ENCODE results near the gene ERN2.
"Not testable (repeated sequence)": the region's sequence is repeated elsewhere in the genome, so short reads cannot be mapped to it uniquely, and the experiment has no call there.

ERN2 gene

DNA sequence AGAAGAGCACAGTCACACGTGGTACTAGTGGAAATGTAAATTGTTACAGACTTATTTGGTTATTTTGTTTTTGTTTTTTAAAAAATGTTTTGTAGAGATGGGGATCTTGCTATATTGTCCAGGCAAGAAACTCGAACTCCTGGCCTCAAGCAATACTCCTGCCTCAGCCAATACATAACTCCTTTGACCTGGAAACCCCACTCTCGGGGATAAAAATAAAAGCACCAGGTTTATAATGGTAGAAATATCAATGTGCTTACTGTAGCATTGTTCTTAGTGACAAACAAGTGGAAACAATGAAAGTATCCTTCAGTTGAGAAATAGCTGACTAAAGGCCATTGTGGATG, 11.7 kb upstream of the ERN2 start:
- Histone ChIP-seq H3K4me3 (IDR thresholded peaks at IDR 0.05; ENCODE audit: insufficient read depth, low read depth, low read length) (no peak overlapping the region), H3K9ac (no peak overlapping the region), H3K4me1 (ENCODE audit: low read depth, poor library complexity, severe bottlenecking) (no peaks in the 10 kb centered on the region), H3K27ac (no peak overlapping the region), H3K36me3 (ENCODE audit: insufficient read depth) (no peaks in the 10 kb centered on the region), H3K27me3 (ENCODE audit: insufficient read depth, low read depth) (no peaks in the 10 kb centered on the region), H4K20me1 (ENCODE audit: insufficient read depth) (no peaks in the 10 kb centered on the region), H3K79me2 (ENCODE audit: insufficient read depth, low read depth) (no peaks in the 10 kb centered on the region), H3K4me2 (no peak overlapping the region), H2AFZ (ENCODE audit: low read depth) (no peak overlapping the region)
- TF ChIP-seq, protein P1, sequence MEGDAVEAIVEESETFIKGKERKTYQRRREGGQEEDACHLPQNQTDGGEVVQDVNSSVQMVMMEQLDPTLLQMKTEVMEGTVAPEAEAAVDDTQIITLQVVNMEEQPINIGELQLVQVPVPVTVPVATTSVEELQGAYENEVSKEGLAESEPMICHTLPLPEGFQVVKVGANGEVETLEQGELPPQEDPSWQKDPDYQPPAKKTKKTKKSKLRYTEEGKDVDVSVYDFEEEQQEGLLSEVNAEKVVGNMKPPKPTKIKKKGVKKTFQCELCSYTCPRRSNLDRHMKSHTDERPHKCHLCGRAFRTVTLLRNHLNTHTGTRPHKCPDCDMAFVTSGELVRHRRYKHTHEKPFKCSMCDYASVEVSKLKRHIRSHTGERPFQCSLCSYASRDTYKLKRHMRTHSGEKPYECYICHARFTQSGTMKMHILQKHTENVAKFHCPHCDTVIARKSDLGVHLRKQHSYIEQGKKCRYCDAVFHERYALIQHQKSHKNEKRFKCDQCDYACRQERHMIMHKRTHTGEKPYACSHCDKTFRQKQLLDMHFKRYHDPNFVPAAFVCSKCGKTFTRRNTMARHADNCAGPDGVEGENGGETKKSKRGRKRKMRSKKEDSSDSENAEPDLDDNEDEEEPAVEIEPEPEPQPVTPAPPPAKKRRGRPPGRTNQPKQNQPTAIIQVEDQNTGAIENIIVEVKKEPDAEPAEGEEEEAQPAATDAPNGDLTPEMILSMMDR (conservative IDR thresholded peaks at IDR 0.05; ENCODE audit: low read depth, low read length): no peak

DNA sequence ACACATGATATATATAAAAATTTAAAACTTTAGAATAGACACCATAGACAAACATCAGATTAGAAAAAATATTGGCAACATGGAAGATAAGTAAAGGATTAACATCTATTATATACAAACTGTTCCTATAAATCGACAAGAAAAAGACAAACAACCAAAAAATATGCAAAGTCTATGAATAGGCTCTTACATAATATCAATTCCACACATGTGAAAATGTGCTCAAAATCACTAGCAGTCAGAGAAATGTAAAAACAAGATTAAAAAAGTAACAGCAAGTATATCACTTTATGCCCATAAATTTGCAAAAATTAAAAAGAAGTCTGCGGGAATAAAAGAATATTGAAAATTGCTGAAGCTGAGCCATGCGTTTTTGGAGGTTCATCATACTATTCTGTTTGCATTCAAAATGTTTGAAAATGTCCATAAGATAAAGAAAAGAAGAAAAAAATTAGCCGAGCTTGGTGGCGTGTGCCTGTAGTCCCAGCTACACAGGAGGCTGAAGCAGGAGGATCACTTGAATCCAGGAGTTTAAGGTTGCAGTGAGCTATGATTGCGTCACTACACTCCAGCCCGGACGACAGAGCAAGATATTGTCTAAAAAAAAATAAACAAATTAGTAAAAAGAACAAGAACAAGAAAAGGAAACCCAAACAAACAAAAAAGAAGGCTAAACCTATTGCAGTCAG, 11.2 kb upstream of the ERN2 start:
- Histone ChIP-seq H2AFZ (ENCODE audit: low read depth) (no peak overlapping the region), H3K36me3 (ENCODE audit: insufficient read depth) (no peaks in the 10 kb centered on the region), H3K4me2 (no peak overlapping the region), H3K4me1 (ENCODE audit: low read depth, poor library complexity, severe bottlenecking) (no peaks in the 10 kb centered on the region), H4K20me1 (ENCODE audit: insufficient read depth) (no peaks in the 10 kb centered on the region), H3K27ac (no peak overlapping the region), H3K27me3 (ENCODE audit: insufficient read depth, low read depth) (no peaks in the 10 kb centered on the region), H3K4me3 (IDR thresholded peaks at IDR 0.05; ENCODE audit: insufficient read depth, low read depth, low read length) (no peak overlapping the region), H3K79me2 (ENCODE audit: insufficient read depth, low read depth) (no peaks in the 10 kb centered on the region), H3K9ac (no peak overlapping the region)
- TF ChIP-seq, protein P1 (conservative IDR thresholded peaks at IDR 0.05; ENCODE audit: low read depth, low read length): no peak

DNA sequence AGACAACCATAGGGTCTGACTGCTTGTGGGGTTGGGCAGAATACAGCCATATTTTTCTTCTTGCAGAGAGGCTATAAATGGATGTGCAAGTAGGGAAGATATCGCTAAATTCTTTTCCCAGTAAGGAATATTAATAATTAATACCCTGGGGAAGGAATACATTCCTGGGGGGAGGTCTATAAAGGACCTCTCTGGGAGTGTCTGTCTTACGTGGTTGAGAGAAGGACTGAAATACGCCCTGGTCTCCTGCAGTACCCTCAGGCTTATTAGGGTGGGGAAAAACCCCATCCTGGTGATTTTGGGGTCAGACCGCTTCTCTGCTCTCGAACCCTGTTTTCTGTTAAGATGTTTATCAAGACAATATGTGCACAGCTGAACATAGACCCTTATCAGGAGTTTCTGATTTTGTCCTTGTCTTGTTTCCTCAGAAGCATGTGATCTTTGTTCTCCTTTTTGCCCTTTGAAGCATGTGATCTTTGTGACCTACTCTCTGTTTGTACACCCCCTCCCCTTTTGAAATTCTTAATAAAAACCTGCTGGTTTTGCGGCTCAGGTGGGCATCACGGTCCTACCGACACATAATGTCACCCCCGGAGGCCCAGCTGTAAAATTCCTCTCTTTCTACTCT, 9.7 kb upstream of the ERN2 start:
- H4K20me1 ChIP-seq (ENCODE audit: insufficient read depth); H3K4me1 ChIP-seq (ENCODE audit: low read depth, poor library complexity, severe bottlenecking); H3K27ac ChIP-seq; H2AFZ ChIP-seq (ENCODE audit: low read depth); H3K27me3 ChIP-seq (ENCODE audit: insufficient read depth, low read depth); H3K79me2 ChIP-seq (ENCODE audit: insufficient read depth, low read depth); H3K36me3 ChIP-seq (ENCODE audit: insufficient read depth); H3K9ac ChIP-seq; H3K4me2 ChIP-seq; H3K4me3 ChIP-seq (IDR thresholded peaks at IDR 0.05; ENCODE audit: insufficient read depth, low read depth, low read length): not testable (repeated sequence)

DNA sequence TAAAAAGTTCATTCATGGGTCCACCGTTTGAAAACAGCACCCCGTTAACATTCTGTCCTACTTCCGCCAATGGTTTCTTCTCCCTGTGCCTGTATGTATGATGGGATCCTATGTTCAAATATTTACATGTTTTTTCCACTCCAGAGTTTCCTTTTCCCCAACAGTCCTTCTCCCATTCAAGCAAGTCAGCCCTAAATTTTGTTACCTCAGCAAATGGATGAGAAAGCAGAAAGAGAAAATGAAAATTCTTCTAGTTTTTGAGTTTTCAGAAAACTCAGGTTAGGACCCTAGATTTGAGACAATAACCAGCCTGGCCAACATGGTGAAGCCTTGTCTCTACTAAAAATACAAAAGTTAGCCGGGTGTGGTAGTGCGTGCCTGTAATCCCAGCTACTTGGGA, 3.5 kb upstream of the ERN2 start:
- Histone ChIP-seq H3K36me3 (ENCODE audit: insufficient read depth) (no peaks in the 10 kb centered on the region), H4K20me1 (ENCODE audit: insufficient read depth) (no peaks in the 10 kb centered on the region), H3K27ac (no peak overlapping the region), H3K4me2 (no peak overlapping the region), H2AFZ (ENCODE audit: low read depth) (no peak overlapping the region), H3K27me3 (ENCODE audit: insufficient read depth, low read depth) (no peaks in the 10 kb centered on the region), H3K4me3 (IDR thresholded peaks at IDR 0.05; ENCODE audit: insufficient read depth, low read depth, low read length) (no peak overlapping the region), H3K4me1 (ENCODE audit: low read depth, poor library complexity, severe bottlenecking) (no peaks in the 10 kb centered on the region), H3K9ac (no peak overlapping the region), H3K79me2 (ENCODE audit: insufficient read depth, low read depth) (no peaks in the 10 kb centered on the region)
- TF ChIP-seq, protein P1 (conservative IDR thresholded peaks at IDR 0.05; ENCODE audit: low read depth, low read length): no peak

DNA sequence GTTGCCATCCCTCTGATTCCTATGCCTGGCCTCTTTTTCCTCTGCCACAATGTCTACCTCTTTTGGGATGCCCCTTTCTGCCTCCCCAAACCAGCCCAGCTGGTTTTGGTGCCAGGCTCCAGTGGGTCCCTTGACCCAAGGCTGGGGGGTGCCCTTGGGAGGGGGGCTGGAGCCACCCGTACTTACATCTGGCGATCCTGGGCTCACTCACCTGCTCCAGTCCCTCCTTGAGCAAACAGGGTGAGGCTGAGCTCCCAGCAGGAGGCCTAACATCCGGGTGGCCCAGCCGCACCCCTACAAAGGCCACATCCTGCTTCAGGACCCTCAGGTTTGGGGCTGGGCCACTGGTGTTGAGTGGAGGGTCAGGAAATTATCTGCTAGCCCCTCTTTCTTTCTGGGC, 1.2 kb downstream of the ERN2 start:
- Histone ChIP-seq H3K4me2 (no peak overlapping the region), H3K4me3 (IDR thresholded peaks at IDR 0.05; ENCODE audit: insufficient read depth, low read depth, low read length) (no peak overlapping the region), H3K79me2 (ENCODE audit: insufficient read depth, low read depth) (no peaks in the 10 kb centered on the region), H3K36me3 (ENCODE audit: insufficient read depth) (no peaks in the 10 kb centered on the region), H3K9ac (no peak overlapping the region), H3K27ac (no peak overlapping the region), H3K4me1 (ENCODE audit: low read depth, poor library complexity, severe bottlenecking) (no peaks in the 10 kb centered on the region), H2AFZ (ENCODE audit: low read depth) (no peak overlapping the region), H4K20me1 (ENCODE audit: insufficient read depth) (no peaks in the 10 kb centered on the region), H3K27me3 (ENCODE audit: insufficient read depth, low read depth) (no peaks in the 10 kb centered on the region)
- TF ChIP-seq, protein P1 (conservative IDR thresholded peaks at IDR 0.05; ENCODE audit: low read depth, low read length): no peak
